CD4-positive, alpha-beta T cell treated with Interleukin-17A for 4 hours (primary cell): ENCODE results near the gene SIGLEC8.
"Not testable (repeated sequence)": the region's sequence is repeated elsewhere in the genome, so short reads cannot be mapped to it uniquely, and the experiment has no call there.

ENCODE experiments used
- DNase-seq: peaks from one replicate; pipeline ENCODE4 v3.0.0-alpha.2; 2020; ENCODE audit warnings: mixed read lengths

The SIGLEC8 gene

DNA sequence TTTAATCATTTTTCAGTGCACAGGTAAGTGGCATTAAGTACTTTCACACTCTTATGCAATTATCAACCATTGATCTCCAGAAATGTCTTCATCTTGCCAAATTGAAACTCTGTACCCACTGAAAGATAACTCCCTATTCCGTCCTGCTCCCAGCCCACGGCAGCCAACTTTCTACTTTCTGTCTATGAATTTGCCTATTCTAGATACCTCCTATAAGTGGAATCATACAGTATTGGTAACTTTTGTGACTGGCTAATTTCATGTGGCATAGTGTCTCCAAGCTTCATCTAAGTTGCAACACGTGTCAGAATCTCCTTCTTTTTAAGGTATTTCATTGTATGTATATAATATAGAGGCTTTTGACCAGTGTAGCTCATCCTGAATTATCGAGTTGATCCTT lies 14.4 kb upstream of the SIGLEC8 start:
- DNase-seq, result no peak

DNA sequence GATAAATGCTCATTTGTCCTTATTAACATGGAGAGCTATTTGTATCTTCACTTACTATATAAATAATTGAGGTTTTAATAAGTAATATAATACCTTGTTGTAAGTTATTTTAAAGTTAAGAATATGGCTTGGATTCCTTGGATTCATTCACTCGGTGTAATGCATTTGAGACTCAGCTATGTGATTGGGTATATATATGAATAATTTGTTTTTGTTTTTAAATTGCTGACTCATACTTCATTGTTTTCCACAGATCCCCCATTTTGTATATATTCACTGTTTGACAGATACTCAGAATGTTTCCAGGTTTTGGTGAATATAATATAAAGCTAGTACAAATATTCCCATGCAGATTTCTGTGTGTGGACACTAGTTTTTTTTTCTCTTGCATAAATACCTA lies 13.3 kb upstream of the SIGLEC8 start:
- DNase-seq, result no peak

DNA sequence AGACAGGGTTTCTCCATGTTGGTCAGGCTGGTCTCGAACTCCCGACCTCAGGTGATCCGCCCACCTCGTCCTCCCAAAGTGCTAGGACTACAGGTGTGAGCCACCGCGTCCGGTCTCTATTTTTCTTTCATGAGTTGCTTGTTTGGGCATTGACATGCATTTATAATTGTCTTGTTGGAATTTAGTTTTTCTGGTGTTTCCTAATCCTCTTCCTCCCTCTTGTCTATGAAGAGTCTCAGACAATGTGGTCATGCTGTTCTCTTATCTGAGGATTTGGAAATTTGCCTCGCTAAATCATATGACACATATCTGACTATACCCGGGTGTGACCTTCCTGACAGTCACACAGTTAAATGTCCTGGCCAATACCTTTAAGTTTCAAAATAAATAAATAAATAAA lies 12.7 kb upstream of the SIGLEC8 start:
- no peak for DNase-seq

DNA sequence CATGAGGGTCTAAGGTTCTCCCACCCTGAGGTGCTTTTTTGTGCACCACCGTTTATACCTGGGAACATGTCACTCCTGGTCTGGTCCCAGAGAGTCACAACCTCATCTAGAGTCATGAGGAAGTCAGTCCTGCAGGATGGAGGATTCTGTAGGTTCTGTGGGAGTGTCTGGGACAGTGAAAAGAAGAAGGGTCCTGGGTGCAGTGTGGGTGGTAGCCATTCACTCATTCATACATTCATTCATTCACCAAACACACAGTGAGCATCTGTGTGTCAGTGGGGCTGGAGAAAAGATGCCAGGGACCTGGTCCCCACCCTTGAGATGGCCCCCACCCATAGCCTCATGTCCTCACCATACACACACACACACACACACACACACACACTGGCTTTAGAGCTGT lies 11.4 kb upstream of the SIGLEC8 start:
- no peak for DNase-seq

DNA sequence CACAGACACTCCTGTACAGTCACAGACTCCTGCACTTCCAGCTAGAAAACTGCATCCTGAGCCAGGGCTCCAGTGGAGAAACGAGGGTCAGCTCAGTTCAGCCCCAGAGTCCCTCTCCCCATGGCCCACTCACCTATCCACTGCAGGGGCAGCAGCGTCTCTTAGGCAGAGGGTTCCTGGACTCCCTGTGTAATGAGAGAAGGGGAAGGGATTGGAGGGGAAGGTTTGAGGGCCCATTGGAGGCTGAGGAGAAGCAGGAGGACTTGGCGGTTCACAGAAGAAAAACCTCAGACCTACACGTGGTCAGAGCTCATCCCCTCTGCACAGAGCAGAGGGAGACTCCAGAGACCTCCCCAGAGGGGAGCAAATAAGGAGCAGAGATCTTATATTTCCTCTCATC lies 10.9 kb upstream of the SIGLEC8 start:
- no peak for DNase-seq

DNA sequence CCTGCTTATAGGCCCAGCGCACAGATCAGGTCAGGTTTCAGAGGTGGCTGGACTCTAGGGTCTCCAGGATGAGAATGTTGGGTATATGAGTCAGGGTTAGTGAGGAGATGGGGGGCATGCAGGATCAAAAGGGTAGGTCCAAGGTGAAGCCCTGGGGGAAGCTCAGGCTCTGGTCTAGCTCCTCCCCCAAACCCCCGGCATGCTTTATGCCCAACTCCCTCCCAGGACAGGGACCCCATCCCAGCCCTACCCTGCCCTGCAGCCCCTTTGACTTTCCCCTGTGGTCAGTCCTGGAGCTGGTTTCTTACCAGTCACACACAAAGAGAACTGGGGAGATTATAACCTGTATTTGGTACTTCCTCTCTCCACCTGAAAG lies 10.3 kb upstream of the SIGLEC8 start:
- no peak for DNase-seq

DNA sequence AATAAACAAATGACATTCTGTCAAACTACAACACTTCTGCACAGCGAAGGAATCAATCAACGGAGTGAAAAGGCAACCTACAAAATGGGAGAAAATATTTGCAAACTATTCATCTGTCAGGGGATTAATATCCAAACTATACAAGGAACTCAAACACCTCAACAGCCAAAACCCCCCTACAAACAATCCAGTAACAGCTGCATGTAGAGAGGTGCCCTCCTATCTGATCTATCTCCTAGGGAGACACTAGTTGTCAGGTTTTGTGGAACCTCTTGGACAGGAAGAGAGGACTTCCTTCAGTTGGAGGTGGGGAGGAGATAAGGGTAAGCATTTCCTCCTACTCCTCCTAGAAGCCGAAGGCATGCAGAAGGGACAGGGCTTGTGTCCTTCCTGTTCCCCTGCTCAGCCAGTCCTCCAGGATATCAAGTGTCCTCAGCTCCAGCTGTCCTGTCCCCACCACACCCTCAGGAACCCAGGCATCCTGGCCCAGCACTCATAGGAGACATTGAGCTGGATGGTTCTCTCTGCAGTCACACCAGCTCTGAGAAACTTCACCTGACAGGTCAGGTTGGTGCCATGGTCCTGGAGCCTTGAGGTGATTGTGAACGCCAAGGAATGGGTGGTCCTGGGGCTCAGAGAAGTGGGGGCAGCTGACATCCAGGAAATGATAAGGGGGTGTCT lies 9.8 kb upstream of the SIGLEC8 start:
- no peak for DNase-seq

DNA sequence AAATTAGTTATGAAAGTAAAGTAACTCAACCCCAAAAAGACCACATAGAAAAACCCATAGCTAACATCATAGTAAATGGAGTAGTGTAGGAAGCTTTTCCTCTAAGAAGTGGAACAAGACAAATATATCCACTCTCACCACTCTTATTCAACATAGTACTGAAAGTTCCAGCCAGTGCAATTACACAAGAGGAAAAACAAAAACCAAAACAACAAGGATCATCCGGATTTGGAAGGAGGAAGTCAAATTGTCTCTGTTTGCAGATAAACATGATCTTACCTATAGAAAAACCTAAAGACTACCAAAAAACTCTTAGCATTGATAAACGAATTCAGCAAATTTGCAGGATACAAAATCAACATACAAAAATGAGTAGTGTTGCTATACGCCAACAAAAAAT lies 8.5 kb upstream of the SIGLEC8 start:
- no peak for DNase-seq

DNA sequence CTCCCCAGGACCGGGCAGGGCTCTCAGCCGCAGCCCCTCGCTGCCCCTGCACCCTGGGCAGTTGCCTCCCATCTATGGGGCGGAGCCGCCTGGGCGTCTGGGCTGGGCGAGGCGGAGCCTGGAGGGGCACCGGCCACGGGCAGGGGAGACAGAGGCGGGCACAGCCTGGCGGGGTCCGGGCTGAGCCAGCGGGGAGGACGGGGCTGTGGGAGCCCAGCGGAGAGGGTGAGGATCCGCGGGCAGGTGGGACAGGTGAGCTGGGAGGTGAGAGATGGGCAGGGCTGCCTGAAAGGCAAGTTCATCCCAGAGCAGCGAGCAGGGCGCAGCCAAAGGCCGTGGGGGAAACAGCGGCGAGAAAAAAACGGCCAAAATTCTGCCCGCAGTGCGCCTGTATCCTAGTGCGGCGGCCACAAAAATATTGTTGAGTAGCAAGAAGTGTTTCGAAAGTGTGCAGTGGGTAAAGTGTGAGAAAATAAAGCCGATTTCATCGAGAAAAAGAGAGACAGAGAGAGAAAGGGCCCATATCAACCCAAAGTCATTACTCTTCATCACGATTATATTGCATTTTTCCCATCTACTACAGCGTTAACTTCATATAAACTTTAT lies 5.8 kb upstream of the SIGLEC8 start:
- not testable (repeated sequence) for DNase-seq

DNA sequence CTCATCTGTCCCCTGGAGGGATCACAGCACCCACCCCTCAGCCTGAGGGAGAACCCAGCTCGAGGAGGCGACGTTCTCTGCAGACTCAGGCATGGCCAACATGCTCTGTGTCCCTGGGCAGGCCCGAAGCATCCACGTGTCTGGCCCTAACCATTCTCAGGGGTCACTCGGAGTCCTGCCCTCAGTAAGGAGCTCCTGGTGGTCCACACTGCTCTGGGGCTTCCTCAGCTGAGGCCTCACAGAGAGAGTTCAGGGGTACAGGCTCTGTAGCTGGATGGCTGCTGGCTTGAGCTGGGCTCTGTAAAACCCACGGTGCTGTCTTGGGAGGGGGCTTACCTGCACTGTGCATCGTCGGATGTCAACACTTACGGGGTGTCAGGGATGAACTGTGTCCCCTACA lies 4.4 kb upstream of the SIGLEC8 start:
- no peak for DNase-seq

DNA sequence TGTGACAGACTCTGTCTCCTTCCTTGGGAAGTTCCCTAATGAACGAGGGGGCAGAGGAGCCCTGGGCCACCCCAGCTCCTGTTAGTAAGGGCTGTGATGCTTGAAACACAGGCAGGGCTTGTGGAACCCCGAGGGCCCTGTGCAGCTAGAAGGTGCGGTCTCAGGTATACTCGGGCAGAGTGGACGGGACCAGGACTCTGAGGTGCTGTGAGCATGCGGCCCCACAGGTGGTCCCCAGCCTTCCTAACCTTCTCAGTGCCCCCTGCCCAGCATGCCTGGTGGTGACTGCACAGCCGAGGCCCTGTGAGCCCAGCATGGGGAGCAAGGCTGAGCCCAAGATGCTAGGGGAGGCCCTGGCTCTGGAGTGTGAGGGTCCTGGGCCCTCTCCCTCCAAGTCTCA lies 4.0 kb upstream of the SIGLEC8 start:
- no peak for DNase-seq

DNA sequence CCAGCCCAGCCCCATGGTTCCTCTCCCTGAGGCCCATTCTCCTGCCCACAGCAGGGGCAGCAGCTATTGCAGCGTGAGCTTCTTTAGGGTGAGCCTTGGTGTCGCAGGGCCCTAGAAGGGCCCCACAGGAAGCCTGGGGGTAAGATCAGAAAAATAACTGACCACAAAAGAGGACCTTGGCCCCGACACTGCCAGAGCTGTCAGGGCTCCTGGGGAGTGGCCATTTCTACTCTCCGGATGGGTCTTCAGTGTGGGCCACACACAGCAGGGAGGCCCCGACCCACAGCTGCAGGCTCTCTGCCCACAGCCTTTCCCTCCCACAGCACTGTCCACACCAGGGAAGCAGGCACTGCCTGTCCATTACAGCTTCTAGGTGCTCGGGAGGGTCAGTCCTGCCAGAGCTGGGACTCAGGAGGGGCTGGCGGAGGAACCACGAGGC lies 3.5 kb upstream of the SIGLEC8 start:
- DNase-seq, result no peak

DNA sequence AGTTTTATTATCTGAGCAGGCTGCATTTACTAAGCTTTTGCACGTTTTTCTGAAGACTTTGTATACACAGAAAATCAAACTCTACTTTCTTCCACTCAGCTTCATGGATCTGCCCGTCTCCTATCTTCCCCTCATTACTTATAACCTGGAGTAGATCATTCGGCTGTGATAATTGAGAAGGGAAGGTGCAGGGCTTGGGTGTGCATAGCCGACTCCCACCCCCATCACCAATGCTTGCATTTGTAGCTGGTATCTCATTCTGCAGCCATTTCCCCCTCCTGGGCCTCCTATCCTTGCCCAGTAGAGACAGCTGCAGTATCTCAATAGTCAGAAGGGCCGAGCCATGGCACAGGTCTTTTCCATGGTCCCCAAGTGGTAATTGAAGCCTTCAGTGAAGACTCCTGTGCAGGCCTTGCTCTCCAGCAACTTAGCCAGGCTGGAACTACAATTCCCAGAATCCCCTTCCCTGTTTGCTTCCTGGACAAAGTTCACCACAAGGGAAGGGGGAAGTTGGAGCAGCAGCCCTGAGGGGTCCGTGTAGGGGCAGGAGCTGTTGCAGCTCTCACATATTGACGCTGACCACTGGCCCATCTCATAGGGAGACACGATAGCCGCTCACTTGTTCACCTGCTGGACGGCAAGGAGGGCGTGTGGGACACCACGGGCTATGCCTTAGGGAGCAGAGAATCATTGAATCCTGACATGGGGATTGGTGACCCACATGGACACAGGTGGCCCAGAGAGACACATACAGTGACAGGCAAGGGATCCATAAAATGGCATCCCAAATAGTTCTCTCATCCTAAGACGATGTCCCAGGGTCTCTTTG lies 2.1 kb upstream of the SIGLEC8 start:
- DNase-seq, result no peak

DNA sequence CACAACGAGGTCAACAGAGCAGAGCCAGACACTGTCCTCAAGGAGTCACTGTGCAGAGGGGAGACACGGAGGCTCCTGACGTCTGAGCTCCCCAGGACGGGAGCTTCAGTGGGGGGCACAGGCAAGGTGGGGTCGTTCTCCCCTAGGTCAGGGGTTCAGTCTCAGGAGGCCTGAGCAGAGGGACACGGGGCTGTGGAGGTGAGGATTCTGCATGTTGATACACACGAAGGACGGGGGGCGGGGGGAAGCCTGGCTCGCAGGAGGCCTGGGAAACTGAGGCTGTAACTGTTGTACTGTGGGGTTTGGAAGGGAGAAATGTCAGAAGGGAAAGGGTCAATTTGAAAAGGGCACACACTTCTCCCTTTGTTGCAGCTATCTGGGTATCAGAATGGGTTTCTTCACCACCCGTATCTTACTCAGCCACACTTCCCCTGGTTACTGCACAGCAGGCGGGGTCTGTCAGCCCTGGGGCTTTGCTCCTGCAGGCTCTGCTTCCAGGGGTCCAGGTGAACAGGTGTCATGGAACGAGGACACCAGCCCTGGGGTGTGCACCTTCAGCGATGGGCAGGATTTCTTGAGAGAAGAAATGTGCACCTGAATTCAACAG lies 748 bp upstream of the SIGLEC8 start:
- DNase-seq, result no peak

DNA sequence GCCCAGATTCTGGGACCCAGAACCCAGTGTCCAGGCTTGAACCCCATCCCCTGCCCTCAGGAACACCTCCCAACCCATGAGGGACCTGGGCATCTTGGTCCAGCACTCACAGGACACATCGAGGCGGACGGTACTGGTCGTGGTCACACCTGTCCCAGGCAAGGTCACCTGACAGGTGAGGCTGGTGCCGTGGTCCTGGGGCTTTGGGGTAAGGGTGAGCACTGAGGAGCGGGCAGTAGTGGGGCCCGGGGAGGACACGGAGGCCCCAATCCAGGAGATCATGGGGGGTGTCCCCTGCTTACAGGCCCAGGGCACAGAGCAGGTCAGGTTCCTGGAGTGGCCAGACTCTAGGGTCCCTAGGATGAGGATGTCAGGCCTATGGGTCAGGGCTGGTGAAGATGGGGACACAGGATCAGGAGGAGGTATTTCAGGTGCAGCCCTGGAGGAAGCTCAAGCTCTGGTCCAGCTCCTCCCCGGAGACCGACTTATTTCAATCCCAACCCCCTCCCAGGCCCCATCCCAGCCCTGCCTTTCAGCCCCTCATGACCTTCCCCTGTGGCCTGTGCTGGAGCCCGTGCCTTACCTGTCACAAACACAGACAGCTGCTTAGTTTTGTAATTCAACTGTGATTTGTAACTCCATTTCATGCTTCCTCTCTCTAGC lies 772 bp downstream of the SIGLEC8 start:
- no peak for DNase-seq

DNA sequence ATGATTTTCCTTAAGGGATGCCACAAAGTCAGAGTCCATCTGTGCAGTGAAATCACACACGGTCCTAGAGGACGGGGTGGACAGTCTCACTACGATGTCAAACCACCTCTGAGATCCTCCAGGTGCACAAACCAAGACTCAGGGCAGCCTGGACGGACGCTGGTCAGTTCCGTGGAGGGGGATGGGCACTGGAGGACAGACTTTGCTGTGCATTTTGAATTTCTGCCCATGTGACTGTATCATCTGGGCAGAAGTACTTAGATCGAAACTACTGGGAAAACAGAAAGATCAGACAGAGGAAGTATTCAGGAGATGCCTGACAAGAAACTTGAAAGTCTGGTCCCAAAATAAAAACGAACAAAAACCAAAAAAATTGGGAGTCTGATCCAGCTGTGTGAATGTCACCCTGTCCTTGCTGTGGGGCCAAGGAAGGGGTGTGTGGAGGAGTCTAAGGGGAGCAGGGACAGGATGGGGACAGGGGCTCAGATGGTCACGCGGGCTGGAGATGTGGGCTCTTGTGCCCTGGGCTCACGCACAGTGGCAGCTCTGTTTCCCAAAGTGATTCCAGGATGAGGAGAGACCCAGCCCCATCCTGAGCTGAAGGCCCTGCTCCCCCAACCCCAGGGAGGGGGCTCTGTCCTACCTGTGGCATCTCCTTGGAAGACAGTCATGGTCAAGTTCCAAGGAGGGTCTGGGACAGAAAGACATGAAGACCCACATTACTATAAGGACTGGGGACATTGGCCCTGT lies 1.5 kb downstream of the SIGLEC8 start:
- DNase-seq, result no peak

DNA sequence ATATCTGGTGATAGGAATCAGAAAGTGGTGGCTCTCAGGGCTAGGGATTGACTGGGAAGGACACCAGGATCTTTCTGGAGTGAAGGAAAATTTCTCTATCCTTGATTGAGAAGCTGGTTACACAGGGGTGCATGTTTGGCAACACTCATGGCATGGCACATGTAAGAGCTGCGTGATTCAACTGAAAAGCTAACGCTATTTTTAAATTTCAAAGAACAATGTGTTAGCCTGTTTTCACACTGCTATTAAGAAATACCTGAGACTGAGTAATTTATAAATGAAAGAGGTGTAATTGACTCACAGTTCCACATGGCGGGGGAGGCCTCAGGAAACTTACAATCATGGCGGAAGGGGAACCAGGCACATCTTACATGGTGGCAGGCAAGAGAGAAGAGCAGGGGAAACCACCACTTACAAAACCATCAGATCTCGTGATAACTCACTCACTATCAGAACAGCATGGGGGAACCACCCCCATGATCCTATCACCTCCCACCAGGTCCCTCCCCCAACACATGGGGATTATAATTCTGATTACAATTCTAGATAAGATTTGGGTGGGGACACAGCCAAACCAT lies 7.4 kb downstream of the SIGLEC8 start:
- DNase-seq, result no peak

DNA sequence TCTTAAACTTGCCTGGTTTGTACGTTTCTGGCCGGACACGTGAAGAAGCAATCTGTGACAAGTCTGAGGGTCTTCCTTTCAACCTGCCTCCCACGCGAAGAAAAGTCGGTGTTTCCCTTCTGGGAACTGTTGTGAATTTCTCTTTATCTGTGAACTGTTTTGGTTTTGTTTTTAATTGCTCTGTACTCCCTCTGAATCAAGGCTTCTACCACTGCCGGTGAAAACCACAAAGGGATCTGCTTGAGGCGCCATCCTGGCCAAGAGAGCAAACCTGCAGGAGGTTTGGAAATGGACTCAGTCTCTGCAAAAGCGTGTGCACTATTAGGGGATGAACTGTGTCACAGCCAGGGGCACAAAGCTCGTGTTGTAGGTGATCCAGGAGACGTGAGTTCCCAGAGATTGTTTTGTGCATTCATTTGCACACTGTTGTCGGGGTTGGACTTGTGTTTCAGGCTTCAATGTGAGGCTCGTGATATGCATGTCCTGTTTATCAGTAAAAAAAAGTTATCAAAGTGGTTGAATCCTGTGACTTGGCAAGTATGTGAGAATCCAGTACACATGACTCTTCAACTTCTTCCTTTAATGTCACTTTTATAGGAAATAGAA lies 9.7 kb downstream of the SIGLEC8 start:
- DNase-seq, result peak; percentile 5

DNA sequence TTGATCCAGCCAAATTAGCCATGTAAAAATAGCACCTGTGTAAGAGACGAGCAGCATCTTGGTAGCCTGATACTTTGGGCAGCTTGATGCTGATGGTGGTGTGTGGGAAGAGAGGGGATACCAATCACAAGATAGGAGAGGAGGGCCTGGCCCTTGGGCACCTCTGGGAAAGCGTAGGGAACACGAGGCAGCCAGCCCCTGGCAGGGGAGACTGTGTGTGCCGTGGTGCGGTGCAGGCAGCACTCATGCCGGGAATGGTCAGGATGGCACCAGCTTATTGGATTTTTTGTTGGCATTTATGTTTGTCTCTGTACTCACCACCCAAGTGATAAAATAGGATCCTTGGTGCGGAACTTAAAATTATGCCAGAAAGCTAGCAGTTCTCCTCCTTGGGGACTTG lies 10.2 kb downstream of the SIGLEC8 start:
- DNase-seq, result no peak

DNA sequence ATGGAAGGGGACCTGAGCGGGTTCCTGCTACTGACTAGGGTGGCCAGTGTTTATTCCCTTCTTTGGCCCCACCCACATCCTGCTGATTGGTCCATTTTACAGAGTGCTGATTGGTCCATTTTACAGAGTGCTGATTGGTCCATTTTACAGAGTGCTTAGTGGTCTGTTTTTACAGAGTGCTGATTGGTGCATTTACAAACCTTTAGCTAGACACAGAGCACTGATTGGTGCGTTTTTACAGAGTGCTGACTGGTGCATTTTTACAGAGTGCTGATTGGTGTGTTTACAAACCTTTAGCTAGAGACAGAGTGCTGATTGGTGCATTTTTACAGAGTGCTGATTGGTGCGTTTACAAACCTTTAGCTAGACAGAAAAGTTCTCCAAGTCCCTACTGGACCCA lies 10.7 kb downstream of the SIGLEC8 start:
- DNase-seq, result not testable (repeated sequence)
